CD8-positive, alpha-beta memory T cell (primary cell): Measurements from ENCODE around the gene PAX2. TPM values are rescaled to one million over a fixed set of nuclear protein-coding genes. Genes with fewer than 3 reads are reported as not detected.

Source experiments
- CTCF ChIA-PET: fragments of 350-600 bp; sonication (Branson Sonifier 250); formaldehyde crosslinking; loops from one replicate; lab custom pipeline; 2021; ENCODE audit warnings: antibody characterized with exemption; lab: Charles Lee
- POLR2A ChIA-PET: fragments of 350-600 bp; sonication (Branson Sonifier 250); formaldehyde crosslinking; loops from one replicate; lab custom pipeline; 2021; ENCODE audit warnings: antibody characterized with exemption; lab: Charles Lee
- DNase-seq, 5 donors: peaks; one replicate each; pipeline versions ENCODE4 v3.0.0 to v3.0.0-alpha.2; 2020 to 2022; ENCODE audit warnings: mixed read lengths in 1 of 5
- H3K27ac ChIP-seq: one replicate; pipeline ENCODE4 v1.7.0; 2013; ENCODE audit warnings: low read depth, mild to moderate bottlenecking, low read length, moderate library complexity
- H3K27me3 ChIP-seq: 2 replicates; pipeline ENCODE4 v1.7.0; 2013; ENCODE audit warnings: low read length, mild to moderate bottlenecking; ENCODE audit not compliant: insufficient read depth, poor library complexity, severe bottlenecking
- H3K36me3 ChIP-seq: 2 replicates; pipeline ENCODE4 v1.7.0; 2013; ENCODE audit warnings: mild to moderate bottlenecking, low read length, moderate library complexity; ENCODE audit not compliant: insufficient read depth
- H3K4me1 ChIP-seq: 2 replicates; pipeline ENCODE4 v1.7.0; 2013; ENCODE audit warnings: mild to moderate bottlenecking, low read length, moderate library complexity; ENCODE audit not compliant: insufficient read depth
- H3K4me3 ChIP-seq: 2 replicates; pipeline ENCODE4 v1.7.0; 2013; ENCODE audit warnings: mild to moderate bottlenecking, low read length
- H3K9me3 ChIP-seq: 2 replicates; pipeline ENCODE4 v1.7.0; 2013; ENCODE audit warnings: mild to moderate bottlenecking, low read length
- H3K27ac Mint-ChIP-seq, 8 donors: one replicate each; pipeline ENCODE4 v1.8.0; 2020 to 2021; ENCODE audit warnings: mixed read lengths in 8 of 8, mild to moderate bottlenecking in 6 of 8, inconsistent platforms in 3 of 8, moderate library complexity in 3 of 8
- H3K27me3 Mint-ChIP-seq, 2 donors: one replicate each; pipeline ENCODE4 v1.8.0; 2020 to 2021; ENCODE audit warnings: mixed read lengths in 2 of 2, mild to moderate bottlenecking in 1 of 2, moderate library complexity in 1 of 2
- H3K36me3 Mint-ChIP-seq, 3 donors: one replicate each; pipeline ENCODE4 v1.8.0; 2020 to 2021; ENCODE audit warnings: mixed read lengths in 3 of 3, inconsistent platforms in 1 of 3, mild to moderate bottlenecking in 1 of 3
- H3K4me1 Mint-ChIP-seq, 3 donors: one replicate each; pipeline ENCODE4 v1.8.0; 2020 to 2021; ENCODE audit warnings: mixed read lengths in 3 of 3, inconsistent platforms in 1 of 3, mild to moderate bottlenecking in 1 of 3
- H3K4me3 Mint-ChIP-seq, 7 donors: one replicate each; pipeline ENCODE4 v1.8.0; 2020 to 2021; ENCODE audit warnings: mixed read lengths in 7 of 7, mild to moderate bottlenecking in 6 of 7, moderate library complexity in 4 of 7, inconsistent platforms in 2 of 7
- H3K9me3 Mint-ChIP-seq, 5 donors: one replicate each; pipeline ENCODE4 v1.8.0; 2020 to 2022; ENCODE audit warnings: mixed read lengths in 5 of 5, mild to moderate bottlenecking in 3 of 5, moderate library complexity in 2 of 5, inconsistent platforms in 1 of 5
- polyA plus RNA-seq: library from polyadenylated mRNA; unstranded; fragments of 300-500 nt; fragmentation: Illumina TruSeq; gene quantifications from one replicate; pipeline ENCODE4 v1.2.3, GENCODE V29; 2021
- total RNA-seq, 2 experiments: library from RNA; stranded (reverse); gene quantifications; one replicate each; pipeline ENCODE4 v1.2.3, GENCODE V29; 2021

Gene PAX2
- total and polyA plus RNA-seq, 3 experiments from 2014 or later: 0.04 TPM; not detected in 2

- H3K4me1 Mint-ChIP-seq: no peaks in the 10 kb centered on the region
- H3K9me3 ChIP-seq: no peaks in the 10 kb centered on the region
- H3K27ac ChIP-seq: no peak overlapping the region
- H3K36me3 ChIP-seq: no peaks in the 10 kb centered on the region
- peaks cover 38 to 88% of the 10 kb centered on the region in 2 donors for H3K27me3 Mint-ChIP-seq
- H3K27ac Mint-ChIP-seq: peak overlapping the region in 1 of 8 donors; percentile 21
- H3K27me3 ChIP-seq: no peaks in the 10 kb centered on the region
- H3K4me3 ChIP-seq: no peak overlapping the region
- H3K4me3 Mint-ChIP-seq: no peak overlapping the region
- no peaks in the 10 kb centered on the region for H3K4me1 ChIP-seq
- ChIA-PET POLR2A (no interaction called here), CTCF (no interaction called here)
- H3K36me3 Mint-ChIP-seq: no peaks in the 10 kb centered on the region
- H3K9me3 Mint-ChIP-seq: peaks cover 4 to 9% (median 5%) of the 10 kb centered on the region in 5 donors
- DNase-seq: no peak
Measured at GRCh38 chr10:100858261-100858660, 112.9 kb downstream of the PAX2 start.

DNA sequence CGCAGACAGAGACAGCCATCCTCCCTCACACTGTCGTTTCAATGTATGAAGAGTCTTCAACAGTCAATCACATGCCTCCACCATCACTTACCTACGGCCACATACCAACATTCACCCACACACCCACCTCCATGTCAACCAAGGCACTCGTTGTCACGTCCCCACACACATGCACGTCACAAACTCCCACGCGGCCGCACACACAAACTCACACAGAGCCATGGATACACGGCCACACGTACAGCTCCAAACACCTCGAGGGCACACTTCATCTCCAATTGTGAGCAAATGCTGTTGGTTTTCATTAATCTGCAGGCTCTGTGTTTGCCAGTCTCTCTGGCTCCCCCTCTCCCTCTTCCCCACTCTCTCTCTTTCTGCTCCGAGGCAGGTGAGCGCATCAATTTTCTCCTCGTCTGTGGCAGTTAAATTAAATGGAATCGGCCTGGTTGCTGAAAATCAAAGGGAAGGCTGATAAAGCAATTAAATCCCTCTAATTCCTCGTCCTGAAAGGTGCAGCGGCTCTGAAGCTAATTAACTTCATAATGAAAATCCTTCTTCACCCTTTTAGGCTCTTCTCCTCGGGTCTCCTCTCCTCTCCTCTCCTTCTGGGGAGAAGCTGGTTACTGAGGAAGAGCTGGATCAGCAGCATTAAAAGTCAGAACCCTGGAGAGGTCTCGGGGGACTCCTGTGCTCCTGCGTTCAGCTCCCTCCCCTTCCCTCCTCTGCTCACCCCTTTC is 113.5 kb downstream of the PAX2 start:
- POLR2A ChIA-PET: no interaction called here
- no peaks in the 10 kb centered on the region for H3K4me1 Mint-ChIP-seq
- peaks cover 35 to 87% of the 10 kb centered on the region in 2 donors for H3K27me3 Mint-ChIP-seq
- Histone ChIP-seq H3K27ac (no peak overlapping the region), H3K27me3 (no peaks in the 10 kb centered on the region), H3K4me1 (no peaks in the 10 kb centered on the region), H3K4me3 (no peak overlapping the region), H3K36me3 (no peaks in the 10 kb centered on the region), H3K9me3 (no peaks in the 10 kb centered on the region)
- no peak for DNase-seq
- H3K9me3 Mint-ChIP-seq: peaks cover 4 to 9% (median 5%) of the 10 kb centered on the region in 5 donors
- CTCF ChIA-PET: no interaction called here
- no peak overlapping the region for H3K4me3 Mint-ChIP-seq
- H3K36me3 Mint-ChIP-seq: no peaks in the 10 kb centered on the region
- no peak overlapping the region for H3K27ac Mint-ChIP-seq

DNA sequence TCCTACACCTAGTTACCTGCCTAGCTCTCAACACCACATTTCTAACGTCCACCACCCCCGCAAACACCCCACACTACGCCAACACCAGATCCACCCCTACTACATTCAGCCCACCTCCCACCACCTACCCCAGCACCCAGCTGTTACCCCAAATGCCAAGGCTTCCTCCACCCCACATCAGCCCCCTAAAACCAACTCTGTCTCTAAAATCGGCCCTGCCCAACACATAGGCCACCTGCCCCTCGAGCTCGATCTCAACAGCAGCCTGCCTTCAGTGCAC is 114.0 kb downstream of the PAX2 start:
- H3K4me1 Mint-ChIP-seq: no peaks in the 10 kb centered on the region
- Histone ChIP-seq H3K9me3 (no peaks in the 10 kb centered on the region), H3K4me1 (no peaks in the 10 kb centered on the region), H3K4me3 (no peak overlapping the region), H3K27ac (no peak overlapping the region), H3K27me3 (no peaks in the 10 kb centered on the region), H3K36me3 (no peaks in the 10 kb centered on the region)
- no peaks in the 10 kb centered on the region for H3K36me3 Mint-ChIP-seq
- ChIA-PET CTCF (no interaction called here), POLR2A (no interaction called here)
- H3K27ac Mint-ChIP-seq: no peak overlapping the region
- no peak for DNase-seq
- H3K4me3 Mint-ChIP-seq: no peak overlapping the region
- H3K9me3 Mint-ChIP-seq: peaks cover 4 to 9% (median 5%) of the 10 kb centered on the region in 5 donors
- peaks cover 34 to 85% of the 10 kb centered on the region in 2 donors for H3K27me3 Mint-ChIP-seq

GRCh38 chr10:100863433-100863832 is 118.1 kb downstream of the PAX2 start:
- no peak overlapping the region for H3K27ac ChIP-seq
- Mint-ChIP-seq H3K27ac (no peak overlapping the region), H3K27me3 (peaks cover 39 to 80% of the 10 kb centered on the region in 2 donors), H3K9me3 (no peaks in the 10 kb centered on the region), H3K4me1 (peaks cover 2 to 5% (median 4%) of the 10 kb centered on the region in 3 donors), H3K4me3 (no peak overlapping the region), H3K36me3 (peaks cover 0 to 4% (median 0%) of the 10 kb centered on the region in 3 donors)
- ChIA-PET POLR2A (no interaction called here), CTCF (no interaction called here)
- no peaks in the 10 kb centered on the region for H3K4me1 ChIP-seq
- H3K4me3 ChIP-seq: no peak overlapping the region
- peaks cover 5% of the 10 kb centered on the region for H3K27me3 ChIP-seq
- H3K36me3 ChIP-seq: no peaks in the 10 kb centered on the region
- no peak for DNase-seq
- no peaks in the 10 kb centered on the region for H3K9me3 ChIP-seq

- Mint-ChIP-seq H3K36me3 (peaks cover 0 to 4% (median 0%) of the 10 kb centered on the region in 3 donors), H3K4me1 (peaks cover 2 to 5% (median 4%) of the 10 kb centered on the region in 3 donors), H3K27ac (no peak overlapping the region), H3K4me3 (no peak overlapping the region), H3K9me3 (no peaks in the 10 kb centered on the region), H3K27me3 (peaks cover 32 to 72% of the 10 kb centered on the region in 2 donors)
- H3K27me3 ChIP-seq: peaks cover 5% of the 10 kb centered on the region
- H3K9me3 ChIP-seq: no peaks in the 10 kb centered on the region
- no peak overlapping the region for H3K4me3 ChIP-seq
- H3K36me3 ChIP-seq: no peaks in the 10 kb centered on the region
- H3K27ac ChIP-seq: no peak overlapping the region
- DNase-seq: no peak
- H3K4me1 ChIP-seq: no peaks in the 10 kb centered on the region
- POLR2A ChIA-PET: no interaction called here
- CTCF ChIA-PET: interaction anchor here (0.8 kb wide), 1 partner anchor 30 kb away, joined by 3 read pairs; no protein-coding TSS in a partner anchor
Measured at GRCh38 chr10:100864036-100864885, 118.9 kb downstream of the PAX2 start.

DNA sequence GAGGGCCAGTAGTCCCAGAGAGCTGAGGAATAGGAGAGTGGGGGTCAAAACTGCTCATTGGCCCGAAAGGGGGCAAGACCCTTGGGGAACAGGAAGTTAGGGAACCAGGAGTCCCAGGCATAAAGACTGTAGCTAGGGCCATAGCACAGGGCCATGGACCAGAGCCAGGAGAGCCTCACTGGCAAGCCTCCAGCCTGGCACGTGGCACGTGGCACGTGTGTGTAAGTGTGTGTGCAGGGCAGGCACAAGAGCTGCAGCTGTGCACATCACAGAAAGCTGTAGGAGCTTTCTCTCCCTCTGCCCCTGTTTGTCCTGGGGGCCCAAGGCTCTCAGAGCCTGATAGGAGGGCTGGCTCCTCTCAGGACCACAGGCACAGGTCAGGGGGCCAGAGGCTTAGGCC is 119.6 kb downstream of the PAX2 start:
- Mint-ChIP-seq H3K9me3 (no peaks in the 10 kb centered on the region), H3K27me3 (peaks cover 36 to 65% of the 10 kb centered on the region in 2 donors), H3K4me3 (peak overlapping the region in 1 of 7 donors; percentile 37), H3K27ac (no peak overlapping the region), H3K4me1 (peaks cover 2 to 5% (median 4%) of the 10 kb centered on the region in 3 donors), H3K36me3 (peaks cover 0 to 4% (median 0%) of the 10 kb centered on the region in 3 donors)
- ChIA-PET CTCF (interaction anchor here (0.8 kb wide), 1 partner anchor 30 kb away, joined by 3 read pairs; no protein-coding TSS in a partner anchor), POLR2A (no interaction called here)
- no peaks in the 10 kb centered on the region for H3K9me3 ChIP-seq
- H3K27me3 ChIP-seq: peaks cover 5% of the 10 kb centered on the region
- no peaks in the 10 kb centered on the region for H3K36me3 ChIP-seq
- H3K4me3 ChIP-seq: no peak overlapping the region
- DNase-seq: no peak
- no peaks in the 10 kb centered on the region for H3K4me1 ChIP-seq
- H3K27ac ChIP-seq: no peak overlapping the region

DNA sequence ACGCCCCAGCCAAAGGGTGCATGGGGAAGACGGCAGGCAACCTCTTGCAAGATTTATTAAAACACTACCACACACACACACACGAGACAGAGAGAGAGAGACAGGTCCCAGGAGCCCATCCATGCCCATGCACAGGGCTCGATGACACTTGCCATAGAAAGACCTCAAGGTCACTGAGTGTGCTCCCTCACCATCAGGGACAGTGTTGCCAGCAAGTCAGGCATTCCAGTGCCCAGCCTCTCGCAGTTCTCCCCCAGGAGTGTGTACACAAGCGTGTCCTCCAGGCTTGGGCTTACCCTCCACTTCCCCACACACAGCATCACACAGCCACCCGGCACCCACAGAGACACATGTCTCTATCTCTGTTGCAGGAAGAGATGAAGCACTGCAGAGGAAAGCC is 120.6 kb downstream of the PAX2 start:
- no peak for DNase-seq
- peak overlapping the region in 1 of 8 donors; percentile 34 for H3K27ac Mint-ChIP-seq
- POLR2A ChIA-PET: no interaction called here
- peaks cover 5% of the 10 kb centered on the region for H3K27me3 ChIP-seq
- CTCF ChIA-PET: no interaction called here
- H3K4me1 ChIP-seq: no peaks in the 10 kb centered on the region
- peaks cover 32 to 56% of the 10 kb centered on the region in 2 donors for H3K27me3 Mint-ChIP-seq
- peaks cover 2 to 5% (median 4%) of the 10 kb centered on the region in 3 donors for H3K4me1 Mint-ChIP-seq
- H3K4me3 ChIP-seq: no peak overlapping the region
- no peak overlapping the region for H3K4me3 Mint-ChIP-seq
- H3K9me3 ChIP-seq: no peaks in the 10 kb centered on the region
- no peaks in the 10 kb centered on the region for H3K9me3 Mint-ChIP-seq
- H3K36me3 ChIP-seq: no peaks in the 10 kb centered on the region
- no peak overlapping the region for H3K27ac ChIP-seq
- H3K36me3 Mint-ChIP-seq: peaks cover 0 to 4% (median 0%) of the 10 kb centered on the region in 3 donors

DNA sequence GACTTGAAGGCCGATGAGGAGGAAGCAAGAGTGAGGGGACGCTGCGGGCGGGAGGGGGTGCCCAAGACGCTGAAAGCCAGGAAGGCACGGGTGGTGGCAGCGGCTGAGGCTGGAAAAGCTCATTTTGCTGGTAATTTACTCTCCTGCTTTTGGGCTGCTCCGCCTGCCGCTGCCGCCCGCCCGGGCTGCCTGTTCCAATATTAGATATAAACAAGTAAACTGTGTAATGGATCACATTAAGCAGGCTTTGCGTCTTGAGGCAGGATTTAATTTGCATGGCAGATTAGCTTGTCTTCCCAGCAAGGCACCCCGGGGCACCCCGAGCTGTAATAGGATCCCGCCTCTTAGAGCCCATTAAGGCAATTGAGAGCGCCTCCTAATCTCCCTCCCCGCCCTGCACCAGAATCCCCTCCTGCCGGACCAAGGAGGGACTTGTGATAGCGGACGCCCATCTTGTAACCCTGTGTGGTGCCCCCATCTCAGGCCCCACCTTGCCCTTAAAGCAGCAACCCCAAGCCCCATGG is 121.3 kb downstream of the PAX2 start:
- DNase-seq: no peak
- CTCF ChIA-PET: no interaction called here
- H3K4me3 Mint-ChIP-seq: no peak overlapping the region

More for the DNA sequence above, 121.3 kb downstream of the PAX2 start:
- peaks cover 0 to 4% (median 0%) of the 10 kb centered on the region in 3 donors for H3K36me3 Mint-ChIP-seq
- peak overlapping the region in 1 of 8 donors; percentile 27 for H3K27ac Mint-ChIP-seq
- POLR2A ChIA-PET: no interaction called here
- Histone ChIP-seq H3K27me3 (peaks cover 5% of the 10 kb centered on the region), H3K4me3 (no peak overlapping the region), H3K36me3 (no peaks in the 10 kb centered on the region), H3K27ac (no peak overlapping the region), H3K9me3 (no peaks in the 10 kb centered on the region), H3K4me1 (no peaks in the 10 kb centered on the region)
- peaks cover 33 to 51% of the 10 kb centered on the region in 2 donors for H3K27me3 Mint-ChIP-seq
- no peaks in the 10 kb centered on the region for H3K9me3 Mint-ChIP-seq
- peaks cover 2 to 5% (median 4%) of the 10 kb centered on the region in 3 donors for H3K4me1 Mint-ChIP-seq
